DMS 273 treated with DMSO at 0.1 percent for 48 hours (cell line): ENCODE results near the gene RNF13.
"Not testable (repeated sequence)": the region's sequence is repeated elsewhere in the genome, so short reads cannot be mapped to it uniquely, and the experiment has no call there.

Experiments
- DNase-seq: peaks from one replicate; lab custom pipeline; 2025; lab: John Stamatoyannopoulos, UW

RNF13 gene

DNA sequence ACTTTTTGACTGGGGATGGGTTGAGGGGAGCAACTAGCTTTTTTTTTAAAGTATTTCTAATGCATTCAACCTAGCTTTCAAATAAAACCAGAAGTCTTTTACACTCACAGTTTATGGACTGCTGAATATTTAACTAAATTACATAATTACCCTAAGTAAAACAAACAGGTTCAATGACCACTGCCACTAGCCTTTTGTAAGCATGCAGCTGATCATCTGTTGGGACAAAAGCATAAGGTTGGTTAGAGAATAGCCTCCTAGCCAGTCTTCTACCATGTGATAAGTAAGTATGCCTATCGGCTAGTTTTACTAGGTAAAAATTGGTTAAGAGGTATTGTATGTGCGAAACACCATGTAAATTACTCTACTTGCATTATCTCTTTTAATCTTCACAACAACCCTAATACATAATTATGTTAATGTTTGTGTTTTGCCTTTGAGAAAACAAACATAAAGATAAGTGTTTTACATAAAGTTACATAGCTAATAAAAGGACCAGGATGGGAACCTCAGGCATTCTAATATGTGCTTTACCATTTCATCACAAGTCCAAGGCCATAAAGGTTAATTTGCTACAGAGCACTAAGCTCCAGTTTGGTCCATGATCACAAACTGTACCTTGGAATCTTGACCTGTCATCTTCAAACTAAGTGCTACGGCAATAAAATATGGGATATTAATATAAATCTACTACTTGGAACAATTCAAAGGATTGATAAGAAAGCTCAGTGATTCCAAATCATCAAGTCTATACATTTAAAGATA lies 144.5 kb downstream of the RNF13 start:
- DNase-seq: no peak

DNA sequence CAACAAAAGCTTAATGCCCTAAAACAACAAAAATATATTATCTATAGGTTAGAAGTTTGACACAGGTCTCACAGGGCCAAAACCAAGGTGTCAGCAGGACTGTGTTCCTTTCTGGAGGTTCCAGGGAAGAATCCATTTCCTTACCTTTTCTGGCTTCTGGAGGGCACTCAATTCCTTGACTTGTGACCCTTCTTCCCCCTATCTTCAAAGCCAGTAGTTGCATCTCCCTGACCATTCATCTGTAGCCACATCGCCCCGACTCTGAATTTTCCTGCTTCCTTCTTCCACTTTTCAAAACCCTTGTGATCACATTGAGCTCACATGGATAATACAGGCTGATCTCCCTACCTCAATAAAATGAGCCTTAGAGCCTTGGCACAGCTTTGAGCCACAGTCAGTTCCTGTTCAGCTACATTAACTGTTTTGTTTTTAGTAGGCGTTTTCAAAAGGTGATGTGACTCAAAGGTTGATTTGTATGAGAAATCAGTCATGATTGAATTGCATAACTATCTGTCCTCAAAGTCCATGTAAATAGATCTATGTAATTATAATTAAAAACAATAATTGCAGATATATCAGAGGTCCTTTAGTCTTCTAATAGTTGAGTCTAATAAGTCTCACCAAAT lies 145.3 kb downstream of the RNF13 start:
- no peak for DNase-seq

DNA sequence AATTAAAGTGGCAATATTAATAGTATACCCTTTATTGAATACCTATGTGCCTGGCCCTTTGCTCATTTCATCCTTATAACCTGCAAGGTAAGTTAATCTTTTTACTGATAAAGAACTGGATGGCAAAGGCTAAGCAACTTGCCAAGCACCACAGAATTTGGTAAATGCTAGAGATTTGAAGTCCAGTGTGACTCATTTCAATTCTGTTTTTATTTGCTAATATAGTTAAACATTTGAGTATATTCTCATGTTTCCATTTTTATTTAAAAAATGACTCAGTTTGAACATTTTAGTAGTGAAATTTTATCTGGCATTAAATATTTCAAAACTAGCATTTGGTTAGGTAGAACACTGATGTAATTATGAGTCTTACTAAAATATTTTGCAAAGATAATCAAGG lies 146.4 kb downstream of the RNF13 start:
- DNase-seq: no peak

DNA sequence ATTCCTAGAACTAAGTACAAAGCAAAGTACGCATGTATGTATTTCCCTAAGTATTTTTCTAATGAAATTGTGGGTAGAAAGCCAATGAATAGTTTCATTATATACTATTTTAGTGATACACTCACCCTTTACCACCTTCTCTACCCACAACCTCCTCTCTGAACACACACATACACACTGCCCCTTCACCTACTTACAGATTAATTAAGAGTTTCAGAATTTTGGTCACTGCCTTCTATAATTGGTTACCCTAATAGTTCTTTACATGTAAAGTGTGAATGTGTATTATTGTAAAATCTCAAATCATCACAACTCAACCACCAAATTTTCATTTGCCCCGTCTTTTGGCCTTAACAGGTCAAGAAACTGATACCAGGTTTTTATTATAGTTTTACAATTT lies 150.5 kb downstream of the RNF13 start:
- DNase-seq: no peak

DNA sequence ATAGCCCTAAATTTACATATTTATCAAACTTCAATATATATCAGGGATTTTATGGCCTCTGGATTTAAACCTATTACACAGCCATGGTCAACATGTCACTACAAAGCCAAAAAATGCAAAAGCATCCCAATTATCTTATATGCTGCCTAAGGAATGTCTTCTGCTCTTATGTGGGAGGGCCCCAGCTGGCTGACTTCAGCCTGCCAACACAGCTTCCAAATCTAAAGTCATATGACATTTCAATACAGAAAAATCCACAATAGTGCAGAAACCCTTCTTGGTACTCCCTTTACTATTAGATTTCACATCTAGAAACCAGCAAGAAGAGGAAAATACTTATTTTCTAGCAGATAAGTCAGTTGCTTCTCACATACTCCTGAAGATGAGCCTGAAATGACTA lies 151.3 kb downstream of the RNF13 start:
- no peak for DNase-seq

DNA sequence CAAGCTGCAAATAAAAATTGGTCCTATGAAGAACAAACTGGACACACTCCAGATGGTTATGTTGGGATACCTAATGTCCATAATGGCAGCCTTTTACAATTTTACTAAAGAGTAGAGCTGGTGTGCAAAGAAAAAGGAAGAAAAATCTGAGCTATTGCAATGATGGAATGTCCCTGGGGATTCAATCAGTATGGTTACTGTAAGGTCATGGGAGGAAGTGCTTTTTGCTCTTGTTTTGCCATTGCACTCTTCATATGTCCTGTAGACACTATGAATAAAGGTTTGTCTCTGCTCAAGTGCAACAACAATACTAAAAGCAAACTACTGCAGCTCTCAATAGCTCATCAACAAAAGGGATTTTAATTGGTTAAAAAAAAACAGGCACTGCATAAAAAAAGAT lies 152.3 kb downstream of the RNF13 start:
- DNase-seq: no peak

DNA sequence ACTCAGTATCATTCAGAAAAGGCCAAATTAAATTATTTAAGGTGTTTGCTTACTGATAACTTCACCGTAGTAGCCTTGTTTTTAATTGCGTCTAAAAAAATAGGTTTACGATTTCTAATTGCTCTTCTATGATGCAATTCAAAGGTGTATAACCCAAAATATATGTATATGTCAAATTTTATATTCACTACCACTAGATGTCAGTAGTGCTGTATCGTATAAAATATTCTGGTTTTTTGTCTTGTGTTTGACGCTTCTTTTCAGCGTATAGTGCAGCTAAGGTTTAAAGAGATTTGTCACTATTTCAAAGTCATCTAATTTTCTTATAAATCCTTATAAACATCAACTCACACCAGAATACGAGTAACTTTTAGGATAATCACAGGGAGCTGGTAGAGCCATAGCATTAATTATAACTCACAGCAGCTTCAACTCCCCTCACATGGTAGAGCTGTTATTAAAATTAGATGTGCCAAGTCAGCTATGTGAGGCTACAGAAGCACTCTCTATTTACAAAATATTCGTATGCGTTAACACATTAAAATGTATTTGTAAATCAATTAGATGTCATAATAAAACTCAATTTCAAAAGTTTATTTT lies 154.2 kb downstream of the RNF13 start:
- peak; percentile 59 for DNase-seq

DNA sequence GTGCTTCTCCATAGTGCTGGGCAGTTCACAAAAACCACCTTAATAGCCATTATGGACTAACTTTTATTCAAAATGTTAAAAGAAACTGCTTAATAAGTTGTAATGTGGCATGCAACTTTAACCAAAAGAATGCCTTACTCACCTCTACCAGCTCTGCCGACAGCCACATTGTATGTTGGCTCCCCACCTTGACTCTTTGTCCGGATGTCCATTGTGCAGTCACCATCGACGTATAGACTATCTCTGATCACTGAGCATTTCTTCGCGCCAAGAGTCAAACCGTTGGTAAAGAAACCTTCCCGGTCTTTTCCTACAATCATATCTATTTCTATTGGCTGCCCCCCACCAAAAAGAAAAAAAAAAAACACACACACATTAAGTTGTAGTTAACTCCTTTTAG lies 155.2 kb downstream of the RNF13 start:
- DNase-seq: no peak

DNA sequence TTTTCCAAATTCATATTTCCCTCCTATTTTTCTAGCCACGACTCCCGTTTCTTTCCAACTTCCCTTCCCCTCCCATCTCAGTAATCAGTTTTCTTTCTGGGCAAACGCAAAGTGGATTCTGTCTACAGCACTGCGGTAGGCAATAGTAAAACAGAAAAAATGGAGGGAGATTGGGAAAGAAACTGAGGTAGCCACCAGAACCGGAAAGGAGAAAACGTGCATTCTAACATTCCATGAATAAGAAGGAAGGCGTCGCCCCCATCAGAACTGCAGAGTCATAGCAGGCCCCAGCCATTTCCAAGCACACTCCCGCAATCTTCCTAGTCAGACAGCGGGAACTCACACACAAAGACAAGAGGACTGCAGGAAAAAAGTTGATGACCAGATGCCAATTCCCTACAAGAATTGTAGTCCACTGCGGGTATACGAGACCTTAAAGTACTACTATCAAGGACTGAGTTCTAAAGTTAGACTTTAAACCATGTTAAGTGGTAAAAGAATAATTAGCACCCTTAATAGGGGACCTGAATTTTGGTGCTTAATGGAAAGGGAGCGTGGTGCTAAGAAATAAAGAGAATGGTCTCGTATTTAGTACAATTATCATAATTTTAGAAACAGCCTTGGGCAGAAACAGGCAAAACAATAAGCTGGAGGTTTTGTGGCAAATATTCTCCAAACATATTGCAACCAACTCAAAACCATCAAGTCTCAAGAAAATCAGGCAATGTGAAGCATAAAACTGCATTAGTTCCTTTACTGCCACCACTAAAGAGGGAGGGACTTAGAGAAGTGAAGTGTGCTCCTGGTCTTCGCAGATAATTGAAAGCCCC lies 156.3 kb downstream of the RNF13 start:
- DNase-seq: peak; percentile 82

DNA sequence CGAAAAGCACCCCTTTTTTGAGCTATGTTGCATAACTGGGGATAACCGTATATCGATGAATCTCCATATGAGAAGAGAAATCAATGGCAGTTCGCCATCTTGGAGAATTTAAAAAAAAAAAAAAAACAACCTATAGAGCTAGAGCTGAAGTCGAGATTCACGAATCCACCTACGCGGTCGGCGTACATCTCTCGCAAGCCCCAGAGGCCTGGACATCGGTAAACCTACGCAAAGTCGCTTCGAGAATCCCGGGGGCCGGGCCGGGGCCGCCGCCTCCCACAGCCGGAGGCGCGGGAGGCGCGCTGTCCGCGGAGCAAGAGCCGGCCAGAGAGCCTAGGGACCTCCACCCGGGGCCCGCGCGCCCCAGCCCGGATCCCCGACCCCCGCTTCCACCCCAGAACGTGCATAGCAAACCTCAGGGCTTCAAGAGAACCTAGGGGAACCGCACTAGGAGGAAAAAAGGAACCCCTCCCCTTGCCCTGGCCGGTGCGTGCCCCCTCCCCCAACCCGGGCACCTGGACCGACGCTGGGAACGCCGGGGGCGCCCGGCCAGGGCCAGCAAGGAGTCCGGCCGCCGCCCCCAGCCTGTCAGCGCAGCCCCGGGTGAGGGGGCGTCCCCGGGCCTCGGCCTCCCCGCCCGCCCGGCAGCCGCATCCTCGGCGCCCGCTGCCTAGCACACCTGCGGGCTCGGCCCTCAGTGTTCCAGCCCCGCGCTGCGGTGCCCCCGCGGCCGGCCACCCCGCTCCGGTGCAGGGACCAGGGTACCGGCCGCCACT lies 157.1 kb downstream of the RNF13 start:
- peak; percentile 56 for DNase-seq

DNA sequence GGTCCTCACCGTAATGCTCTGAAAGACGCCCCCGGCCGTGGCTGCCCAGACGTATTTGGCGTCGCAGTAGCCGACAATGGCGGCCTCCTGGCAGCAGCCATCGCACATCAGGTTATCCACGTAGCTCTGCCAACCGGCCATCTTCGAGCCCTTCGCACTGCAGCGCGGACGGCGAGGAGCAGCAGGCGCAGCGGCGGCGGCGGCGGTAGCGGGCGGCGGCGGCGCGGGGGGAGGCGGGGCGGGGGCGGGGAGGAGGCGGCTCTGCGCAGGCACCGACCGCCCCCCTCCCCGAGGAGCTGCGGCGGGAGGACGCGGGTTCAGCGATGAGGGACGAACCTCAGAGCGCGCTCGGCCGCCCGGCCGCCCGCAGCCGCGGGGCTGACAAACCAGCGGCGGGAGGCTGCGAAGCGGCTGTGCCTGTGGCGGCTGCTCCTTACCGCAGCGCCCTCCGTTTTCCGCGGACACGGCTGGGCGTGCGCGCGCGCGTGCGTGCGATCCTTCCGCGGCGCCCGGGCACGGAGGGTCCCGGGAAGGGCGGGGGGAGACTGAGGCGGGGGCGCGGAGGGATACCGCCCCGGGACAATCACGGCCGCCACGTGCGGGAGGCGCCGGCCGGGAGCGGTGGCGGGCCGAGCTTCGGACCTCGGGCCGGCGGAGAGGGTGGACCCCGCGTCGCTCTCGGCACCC lies 157.8 kb downstream of the RNF13 start, which contains the start of gene PFN2:
Gene PFN2, minus strand, starts transcription at position 180 of the 687 bp plus-strand sequence. Its CDS starts 39 bp downstream, at position 141.
- DNase-seq: peak; percentile 66

DNA sequence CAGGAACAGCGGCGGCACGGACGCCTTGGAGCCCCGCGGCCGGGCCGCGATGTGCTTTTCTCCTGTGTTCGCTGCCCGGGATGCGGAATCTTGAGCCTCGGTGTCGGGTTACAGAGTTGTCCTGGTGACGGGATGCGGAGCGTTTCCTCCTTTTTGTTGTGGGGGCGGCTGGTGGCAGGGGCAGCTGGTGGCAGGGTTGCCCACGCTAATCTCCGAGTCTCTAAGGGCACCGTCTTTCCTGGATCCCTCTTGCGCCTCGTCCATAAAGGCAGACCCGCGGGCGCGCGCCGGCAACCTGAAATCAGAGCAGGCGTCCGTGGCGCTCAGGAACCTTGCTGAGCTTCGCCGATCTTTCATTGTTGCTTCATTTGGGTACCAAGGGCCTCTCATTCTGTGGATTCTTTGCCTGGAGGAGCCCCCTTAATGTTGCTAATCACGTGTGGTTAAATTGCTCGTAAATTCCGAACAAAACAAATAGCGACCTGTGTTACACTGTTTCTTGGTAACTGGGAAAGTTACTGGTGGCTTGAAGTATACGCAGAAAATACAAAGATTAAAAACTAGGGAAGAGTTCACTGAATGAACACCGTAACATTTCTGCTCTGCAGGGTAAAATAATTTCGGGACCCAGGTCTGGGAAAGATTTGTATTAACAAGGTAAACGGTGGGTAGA lies 158.5 kb downstream of the RNF13 start:
- peak; percentile 84 for DNase-seq

DNA sequence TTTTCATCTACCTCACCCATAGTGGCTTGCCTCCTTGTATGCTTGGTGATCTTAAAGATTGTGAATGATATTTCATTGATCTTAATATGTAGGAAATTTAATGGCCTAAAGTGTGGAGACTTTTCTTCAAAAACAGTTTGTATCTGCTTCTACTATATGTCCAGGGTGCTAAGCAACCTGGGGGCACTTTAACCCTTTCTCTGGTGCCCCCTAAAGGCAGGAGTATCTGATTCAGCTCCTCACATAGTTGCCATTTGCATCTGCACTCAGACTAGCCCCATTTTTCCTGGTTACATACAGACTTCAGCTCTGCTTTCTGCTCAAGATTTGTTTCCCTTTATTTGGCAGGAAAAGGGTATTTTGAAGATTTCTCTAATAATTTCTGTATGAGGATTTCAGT lies 162.9 kb downstream of the RNF13 start:
- DNase-seq: no peak

DNA sequence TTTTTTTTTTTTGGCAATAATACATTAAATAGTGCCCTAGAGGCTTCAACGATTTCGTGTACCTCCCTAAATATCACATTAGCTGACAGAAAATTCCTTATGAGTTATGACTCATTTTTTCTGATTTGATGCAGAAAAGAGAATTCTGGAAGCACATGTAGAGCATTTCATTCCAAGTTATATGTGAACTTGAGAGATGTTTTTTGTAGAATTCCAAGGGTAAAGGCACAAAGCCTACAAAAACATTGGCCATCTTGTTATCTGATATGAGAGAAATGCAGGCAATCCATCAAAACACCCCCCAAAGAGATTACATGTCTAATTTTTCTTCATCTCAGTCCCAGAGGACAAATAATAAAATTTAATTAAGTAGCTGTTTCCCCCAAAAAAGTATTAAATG lies 164.4 kb downstream of the RNF13 start:
- no peak for DNase-seq

DNA sequence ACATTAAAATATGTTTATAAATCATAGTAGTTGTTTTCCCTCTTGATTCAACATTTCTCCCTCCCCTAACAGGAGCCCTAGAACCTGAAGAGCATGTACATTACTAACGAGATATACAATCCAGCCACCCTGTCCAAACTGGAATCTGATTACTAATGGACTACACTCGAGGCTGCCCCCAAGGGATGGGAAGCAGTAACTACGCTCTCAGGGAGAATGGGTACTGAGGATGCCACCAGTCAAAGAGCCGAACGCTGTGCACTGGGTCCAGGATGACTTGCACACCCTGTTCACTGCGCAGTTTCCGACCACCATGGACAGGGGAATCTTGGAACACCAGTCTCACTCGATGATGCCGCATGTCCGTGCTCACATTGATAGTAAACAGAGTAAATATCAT lies 169.0 kb downstream of the RNF13 start:
- not testable (repeated sequence) for DNase-seq

DNA sequence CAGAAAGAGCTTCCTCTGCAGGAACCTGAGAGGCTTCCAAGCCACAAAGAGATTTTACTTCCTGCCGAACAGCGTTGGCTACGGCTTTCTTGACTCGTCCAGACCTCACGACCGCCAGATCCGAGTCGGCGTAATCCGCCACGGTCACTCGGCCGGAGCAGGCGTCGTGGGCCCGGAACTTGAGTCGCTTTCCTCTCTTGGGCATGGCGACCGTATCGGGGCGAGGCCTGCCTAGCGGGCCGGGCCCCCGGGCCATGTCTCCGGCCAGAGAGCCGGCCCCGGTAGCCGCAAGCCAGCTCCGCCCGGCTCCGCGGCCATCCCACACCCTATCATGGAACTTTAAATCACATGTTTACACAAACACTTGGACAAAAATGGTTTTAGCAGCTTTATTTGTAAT lies 170.0 kb downstream of the RNF13 start:
- not testable (repeated sequence) for DNase-seq

DNA sequence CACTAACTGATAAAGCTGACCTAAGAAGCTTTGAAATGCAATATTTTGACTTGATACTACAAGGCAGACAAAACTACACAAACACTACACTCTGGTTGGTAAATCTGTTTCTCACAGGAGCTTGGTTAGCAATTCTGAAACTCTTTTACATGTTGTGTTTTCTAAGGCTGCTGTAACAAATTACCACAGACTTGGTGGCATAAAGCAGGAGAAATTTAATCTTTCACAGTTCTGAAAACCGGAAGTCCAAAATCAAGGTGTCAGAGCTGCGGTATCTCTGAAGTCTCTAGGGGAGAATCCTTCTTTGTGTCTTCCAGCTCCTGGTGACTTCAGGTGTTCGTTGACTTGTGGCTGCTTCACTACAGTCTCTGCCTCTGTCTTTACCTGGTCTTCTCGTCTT lies 170.6 kb downstream of the RNF13 start:
- DNase-seq: no peak

DNA sequence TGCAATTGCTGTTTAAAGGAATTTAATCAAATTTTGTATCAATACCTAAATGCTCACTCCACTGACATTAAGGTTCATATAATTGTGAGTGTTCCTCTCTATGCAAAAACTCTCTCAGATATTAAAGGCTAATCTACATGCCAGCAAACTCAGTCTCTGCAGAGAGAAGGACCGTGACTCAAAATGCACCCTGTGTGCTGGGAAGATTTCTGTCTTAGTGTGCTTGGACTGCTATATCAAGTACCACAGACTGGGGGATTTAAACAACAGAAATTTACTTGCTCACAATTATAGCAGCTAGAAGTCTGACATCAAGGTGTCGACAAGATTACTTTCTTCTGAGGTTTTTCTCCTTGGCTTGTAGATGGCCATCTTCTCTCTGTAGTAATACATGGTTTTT lies 176.3 kb downstream of the RNF13 start:
- DNase-seq: no peak

DNA sequence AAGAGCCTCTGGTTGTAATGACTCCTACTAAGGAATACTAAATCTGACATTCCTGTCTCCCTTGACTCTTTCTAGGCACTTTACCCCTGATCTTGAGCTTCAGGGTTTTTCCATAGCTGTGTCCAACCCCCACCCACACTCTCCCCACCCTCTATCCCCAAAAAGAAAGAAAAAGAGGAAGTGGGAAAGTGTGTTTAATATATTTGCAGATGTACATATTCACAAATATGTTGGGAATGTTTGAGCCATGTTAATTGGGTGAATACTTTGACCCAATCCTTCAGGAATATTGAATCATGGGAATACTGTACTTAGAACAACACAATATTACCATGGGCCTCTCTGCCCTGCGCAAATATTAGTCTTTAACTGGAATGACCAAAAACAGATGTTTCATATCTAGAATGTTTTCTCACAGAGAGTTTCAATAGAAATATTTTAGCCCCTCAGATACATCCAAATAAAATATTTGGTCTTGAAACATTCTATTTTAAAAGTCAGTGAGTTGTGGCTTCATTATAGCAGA lies 177.5 kb downstream of the RNF13 start:
- DNase-seq: no peak

DNA sequence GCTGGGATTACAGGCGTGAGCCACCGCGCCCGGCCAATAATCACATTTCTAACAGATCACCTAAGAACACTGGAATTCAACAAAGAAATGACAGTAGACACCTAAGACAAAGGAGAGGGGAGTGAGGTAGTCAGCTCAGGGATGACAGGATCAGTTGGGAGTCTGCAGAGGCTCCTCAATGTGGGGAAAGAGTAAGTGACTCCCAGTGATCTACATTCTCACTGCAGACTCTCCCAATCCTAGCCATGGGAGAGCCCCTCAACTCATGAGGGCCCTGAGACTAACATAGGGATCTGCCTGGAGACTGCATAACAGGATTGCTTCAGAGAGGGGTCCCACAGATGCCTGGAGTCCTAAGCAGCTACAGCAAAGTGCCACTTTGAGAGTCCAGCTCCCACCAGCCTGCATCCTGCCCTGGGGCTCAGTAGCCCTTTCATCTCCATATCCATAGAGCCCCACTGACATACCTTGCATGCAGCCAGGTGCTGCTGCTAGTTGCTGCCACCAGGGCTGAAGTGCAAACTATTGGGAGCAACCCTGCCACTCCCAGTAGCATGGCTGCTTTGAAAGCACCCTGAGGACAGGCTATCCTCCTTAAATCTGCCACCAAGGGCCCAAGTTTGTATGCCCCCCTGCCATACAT lies 179.5 kb downstream of the RNF13 start:
- DNase-seq: no peak
